Measurements from ENCODE around the gene DOCK4.

DNA sequence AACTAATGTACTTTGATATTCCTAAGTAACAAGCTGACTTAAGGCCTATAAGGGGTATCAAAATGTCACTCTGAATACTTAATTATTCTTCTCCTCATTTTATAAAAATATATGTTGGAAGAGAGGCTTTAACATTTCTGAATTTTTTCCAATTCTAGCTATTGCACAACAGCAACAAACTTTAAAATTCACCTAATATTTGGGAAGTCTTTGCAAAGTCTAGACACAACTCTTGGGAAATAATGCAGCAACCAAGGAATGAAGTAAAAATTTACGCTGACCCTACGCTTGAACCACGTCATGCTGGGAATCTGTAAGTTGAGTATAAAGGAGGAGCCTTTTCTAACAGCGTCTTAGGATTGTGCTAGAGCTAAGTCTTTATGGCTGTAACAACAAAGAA is 400.0 kb downstream of the DOCK4 start:
- TF ChIP-seq SP1 (IDR thresholded peaks at IDR 0.05) (no peak), ELF4 (IDR thresholded peaks at IDR 0.05) (no peak), ARNT (IDR thresholded peaks at IDR 0.05) (no peak), SUZ12 (IDR thresholded peaks at IDR 0.05) (no peak)
- TF ChIP-seq, protein P1, sequence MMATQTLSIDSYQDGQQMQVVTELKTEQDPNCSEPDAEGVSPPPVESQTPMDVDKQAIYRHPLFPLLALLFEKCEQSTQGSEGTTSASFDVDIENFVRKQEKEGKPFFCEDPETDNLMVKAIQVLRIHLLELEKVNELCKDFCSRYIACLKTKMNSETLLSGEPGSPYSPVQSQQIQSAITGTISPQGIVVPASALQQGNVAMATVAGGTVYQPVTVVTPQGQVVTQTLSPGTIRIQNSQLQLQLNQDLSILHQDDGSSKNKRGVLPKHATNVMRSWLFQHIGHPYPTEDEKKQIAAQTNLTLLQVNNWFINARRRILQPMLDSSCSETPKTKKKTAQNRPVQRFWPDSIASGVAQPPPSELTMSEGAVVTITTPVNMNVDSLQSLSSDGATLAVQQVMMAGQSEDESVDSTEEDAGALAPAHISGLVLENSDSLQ (IDR thresholded peaks at IDR 0.05), result no peak
